BJ (cell line): ENCODE results near the gene GTF2I. TPM values are rescaled to one million over a fixed set of nuclear protein-coding genes. Genes with fewer than 3 reads are reported as not detected.
"Not testable (repeated sequence)": the region's sequence is repeated elsewhere in the genome, so short reads cannot be mapped to it uniquely, and the experiment has no call there.

Experiments
- CTCF ChIA-PET: fragments of 350-600 bp; formaldehyde crosslinking; extraction: SDS; loops from one replicate; lab custom pipeline; 2021; ENCODE audit warnings: antibody characterized with exemption, inconsistent platforms; lab: Yijun Ruan, JAX
- POLR2A ChIA-PET: fragments of 300-600 bp; sonication (Branson Sonifier 250); formaldehyde crosslinking; extraction: SDS; loops from one replicate; lab custom pipeline; 2021; ENCODE audit warnings: antibody characterized with exemption; lab: Charles Lee
- DNase-seq: peaks from one replicate; pipeline ENCODE4 v3.0.0-alpha.2; 2011; ENCODE audit warnings: low read depth
- H3K27me3 ChIP-seq: 2 replicates; pipeline ENCODE4 v1.6.0; 2011; ENCODE audit warnings: low read length; ENCODE audit not compliant: control insufficient read depth, insufficient read depth
- H3K36me3 ChIP-seq: 2 replicates; pipeline ENCODE4 v1.5.1; 2011; ENCODE audit warnings: low read length; ENCODE audit not compliant: control insufficient read depth, insufficient read depth
- H3K4me3 ChIP-seq: 2 replicates; pipeline ENCODE4 v1.5.1; 2011; ENCODE audit warnings: low read depth, mild to moderate bottlenecking, control low read depth, low read length
- CTCF ChIP-seq: IDR thresholded peaks from 2 replicates; pipeline ENCODE4 v1.5.1; 2011; ENCODE audit warnings: low read depth, mild to moderate bottlenecking, control low read depth, inconsistent platforms, low read length, moderate library complexity; ENCODE audit not compliant: insufficient read depth
- polyA plus RNA-seq: library from polyadenylated mRNA; depleted of rRNA; stranded (reverse); fragments of >200 nt; gene quantifications from 2 replicates; pipeline ENCODE4 v1.2.3, GENCODE V29; 2011

Gene GTF2I
- polyA plus RNA-seq, 1 experiment, result 30.7 TPM

- CTCF ChIA-PET, result no interaction called here
- H3K36me3 ChIP-seq, result no peaks in the 10 kb centered on the region
- H3K27me3 ChIP-seq, result no peaks in the 10 kb centered on the region
- POLR2A ChIA-PET, result no interaction called here
- no peak for TF ChIP-seq CTCF
- no peak for DNase-seq
- no peak overlapping the region for H3K4me3 ChIP-seq
Measured at GRCh38 chr7:74684473-74684872, 27.0 kb downstream of the GTF2I start.

GRCh38 chr7:74684921-74685320, 27.4 kb downstream of the GTF2I start:
- no peak for DNase-seq
- TF ChIP-seq CTCF, result no peak
- H3K27me3 ChIP-seq, result no peaks in the 10 kb centered on the region
- no peaks in the 10 kb centered on the region for H3K36me3 ChIP-seq
- no peak overlapping the region for H3K4me3 ChIP-seq
- ChIA-PET POLR2A (no interaction called here), CTCF (no interaction called here)

- CTCF ChIA-PET, result no interaction called here
- Histone ChIP-seq H3K4me3 (no peak overlapping the region), H3K27me3 (no peaks in the 10 kb centered on the region), H3K36me3 (peaks cover 6% of the 10 kb centered on the region)
- POLR2A ChIA-PET, result no interaction called here
- no peak for TF ChIP-seq CTCF
- DNase-seq, result no peak
Measured at GRCh38 chr7:74690474-74690873, 33.0 kb downstream of the GTF2I start.

GRCh38 chr7:74704419-74704818, 46.9 kb downstream of the GTF2I start:
- H3K4me3 ChIP-seq, DNase-seq, POLR2A ChIA-PET, H3K27me3 ChIP-seq, CTCF ChIA-PET: not testable (repeated sequence)
- H3K36me3 ChIP-seq, result peaks cover 16% of the 10 kb centered on the region

GRCh38 chr7:74707238-74707637, 49.7 kb downstream of the GTF2I start:
- Histone ChIP-seq H3K27me3 (no peaks in the 10 kb centered on the region), H3K4me3 (no peak overlapping the region), H3K36me3 (peaks cover 14% of the 10 kb centered on the region)
- TF ChIP-seq CTCF, result no peak
- POLR2A ChIA-PET, result no interaction called here
- DNase-seq, result no peak
- CTCF ChIA-PET, result interaction anchor here (1.1 kb wide), 1 partner anchor 11 kb away, joined by 4 read pairs; no protein-coding TSS in a partner anchor

GRCh38 chr7:74708569-74709275, 51.2 kb downstream of the GTF2I start:
- POLR2A ChIA-PET, result no interaction called here
- H3K27me3 ChIP-seq, result no peaks in the 10 kb centered on the region
- no peak overlapping the region for H3K4me3 ChIP-seq
- peaks cover 9% of the 10 kb centered on the region for H3K36me3 ChIP-seq
- CTCF ChIA-PET, result interaction anchor here (0.6 kb wide), 1 partner anchor 17 kb away, joined by 4 read pairs; no protein-coding TSS in a partner anchor
- no peak for TF ChIP-seq CTCF
- no peak for DNase-seq
